HepG2 (cell line): Measurements from ENCODE around the gene CXCR1. TPM values are rescaled to one million over a fixed set of nuclear protein-coding genes. Genes with fewer than 3 reads are reported as not detected.

Source experiments
- ATAC-seq: fragments of 200-7000 bp; cut with Tn5 transposase; 3 replicates; pipeline ENCODE4 v1.9.1; 2020; ENCODE audit warnings: mild to moderate bottlenecking, moderate library complexity
- BruUV-seq: library from RNA; stranded (reverse); fragments of 400-500 nt; replicated peaks from 2 replicates; lab custom pipeline; 2021; lab: Mats Ljungman, UMichigan
- CTCF ChIA-PET: fragments of 300-600 bp; formaldehyde crosslinking; extraction: SDS; loops from one replicate; lab custom pipeline; 2021; ENCODE audit warnings: low total read pairs, inconsistent platforms, low intra/inter-chr PET ratio; lab: Yijun Ruan, JAX
- POLR2A ChIA-PET: fragments of 350-600 bp; sonication (Branson Sonifier 250); formaldehyde crosslinking; loops from one replicate; lab custom pipeline; 2020; ENCODE audit warnings: antibody characterized with exemption, inconsistent platforms; lab: Yijun Ruan, JAX
- DNase-seq: peaks from one replicate; pipeline ENCODE4 v3.0.0-alpha.2; 2015; ENCODE audit warnings: low spot score
- FAIRE-seq: peaks from 3 replicates; lab custom pipeline; 2011; peaks lifted over from hg19 to GRCh38; lab: Jason Lieb, UNC
- H2AFZ ChIP-seq: one replicate; pipeline ENCODE4 v1.6.1; 2011; ENCODE audit warnings: low read length, inconsistent platforms
- H3K27ac ChIP-seq: fragments of 300-600 bp; 3 replicates; pipeline ENCODE4 v1.8.0; 2011; ENCODE audit warnings: mixed run types, mild to moderate bottlenecking, mixed read lengths, low read length, inconsistent platforms; ENCODE audit not compliant: insufficient read depth; ENCODE audit errors: extremely low read length
- H3K27me3 ChIP-seq, 2 experiments: fragments of 200-600 bp in 1 of 2; 2 replicates in 1 of 2; 3 replicates in 1 of 2; pipeline versions ENCODE4 v1.6.0 to v1.8.0; 2011; ENCODE audit warnings: low read length in 2 of 2, mild to moderate bottlenecking in 2 of 2, moderate library complexity in 2 of 2, inconsistent platforms in 1 of 2; ENCODE audit not compliant: insufficient read depth in 2 of 2, control insufficient read depth in 1 of 2
- H3K36me3 ChIP-seq, 2 experiments: fragments of 200-600 bp in 1 of 2; replicated peaks in 1 of 2; 2 replicates in 1 of 2; 3 replicates in 1 of 2; pipeline versions ENCODE4 v1.5.1 to v1.8.0; 2011; ENCODE audit warnings: low read length in 2 of 2, inconsistent platforms in 1 of 2; ENCODE audit not compliant: insufficient read depth in 2 of 2, control insufficient read depth in 1 of 2
- H3K4me1 ChIP-seq: 2 replicates; pipeline ENCODE4 v1.5.1; 2012; ENCODE audit warnings: low read length, inconsistent platforms; ENCODE audit not compliant: insufficient read depth
- H3K4me2 ChIP-seq: 2 replicates; pipeline ENCODE4 v1.6.0; 2011; ENCODE audit warnings: low read depth, low read length, inconsistent platforms
- H3K4me3 ChIP-seq, 3 experiments: fragments of 200-600 bp in 1 of 3; sonication (generic), shearing (Covaris generic) in 1 of 3; replicated peaks in 1 of 3; 2 replicates each; pipeline ENCODE4 v1.5.1; 2011 to 2016; ENCODE audit warnings: low read length in 3 of 3, inconsistent platforms in 2 of 3, low read depth in 2 of 3, mild to moderate bottlenecking in 2 of 3, control low read depth in 1 of 3, mixed read lengths in 1 of 3; ENCODE audit not compliant: insufficient read depth in 1 of 3
- H3K79me2 ChIP-seq: one replicate; pipeline ENCODE4 v1.6.1; 2011; ENCODE audit warnings: low read length, inconsistent platforms; ENCODE audit not compliant: insufficient read depth
- H3K9ac ChIP-seq: 2 replicates; pipeline ENCODE4 v1.6.0; 2011; ENCODE audit warnings: mild to moderate bottlenecking, low read depth, low read length, inconsistent platforms; ENCODE audit not compliant: insufficient read depth
- H3K9me3 ChIP-seq: 2 replicates; pipeline ENCODE4 v1.5.1; 2012; ENCODE audit warnings: mild to moderate bottlenecking, low read length
- H4K20me1 ChIP-seq: 2 replicates; pipeline ENCODE4 v1.6.0; 2011; ENCODE audit warnings: inconsistent platforms, mild to moderate bottlenecking, low read length, moderate library complexity; ENCODE audit not compliant: insufficient read depth
- ELF4 ChIP-seq: sonication (generic); formaldehyde crosslinking; IDR thresholded peaks from 2 replicates; pipeline ENCODE4 v1.5.0; 2020; ENCODE audit warnings: missing genetic modification reagents, mild to moderate bottlenecking, moderate library complexity, borderline replicate concordance
- MEF2D ChIP-seq: sonication (generic); formaldehyde crosslinking; IDR thresholded peaks from 2 replicates; pipeline ENCODE4 v1.5.1; 2020; ENCODE audit warnings: mild to moderate bottlenecking, missing genetic modification reagents
- MYNN ChIP-seq: sonication (generic); formaldehyde crosslinking; IDR thresholded peaks from 2 replicates; pipeline ENCODE4 v1.4.0; 2020; ENCODE audit warnings: mild to moderate bottlenecking, low read depth, missing genetic modification reagents
- SIN3A ChIP-seq: IDR thresholded peaks from 2 replicates; pipeline ENCODE4 v1.6.1; 2011; ENCODE audit warnings: low read depth, mild to moderate bottlenecking, control low read depth, low read length, borderline replicate concordance
- ZBTB33 ChIP-seq: sonication (generic); formaldehyde crosslinking; IDR thresholded peaks from 2 replicates; pipeline ENCODE4 v1.4.0; 2020; ENCODE audit warnings: missing genetic modification reagents
- ZNF121 ChIP-seq: sonication (generic); formaldehyde crosslinking; IDR thresholded peaks from 2 replicates; pipeline ENCODE4 v1.5.0; 2020; ENCODE audit warnings: mild to moderate bottlenecking, missing genetic modification reagents
- ZNF547 ChIP-seq: sonication (generic); formaldehyde crosslinking; IDR thresholded peaks from 2 replicates; pipeline ENCODE4 v1.5.1; 2020; ENCODE audit warnings: mild to moderate bottlenecking, missing genetic modification reagents
- ZNF670 ChIP-seq: sonication (generic); formaldehyde crosslinking; IDR thresholded peaks from 2 replicates; pipeline ENCODE4 v1.8.0; 2022; ENCODE audit warnings: mild to moderate bottlenecking, missing genetic modification reagents, borderline replicate concordance
- ZNF761 ChIP-seq: sonication (generic); formaldehyde crosslinking; conservative IDR thresholded peaks from 2 replicates; pipeline ENCODE4 v1.4.0; 2020; ENCODE audit warnings: mild to moderate bottlenecking, missing genetic modification reagents
- in situ Hi-C: cut with HindIII; loops from 2 replicates; pipeline ENCODE4 v1.10.0; 2017; ENCODE audit warnings: low pct_unique_long_range_greater_than_20kb; ENCODE audit not compliant: extremely low pct_ligation_motif_present
- intact Hi-C: fragments of 100-400 bp; cut with micrococcal nuclease; formaldehyde crosslinking; loops from one replicate; pipeline ENCODE4 v1.10.0; 2022; ENCODE audit not compliant: unreplicated experiment
- polyA plus RNA-seq, 8 experiments: library from polyadenylated mRNA; depleted of rRNA in 3 of 8; stranded (reverse) in 7 of 8; unstranded in 1 of 8; fragments of >200 nt; fragmentation: Illumina TruSeq in 4 of 8; extraction: Trizol in 4 of 8; gene quantifications; 2 replicates each; pipeline versions ENCODE4 v1.2.1 to v1.2.3, GENCODE V29; 2011 to 2016; ENCODE audit warnings: low read depth in 4 of 8, missing spikeins in 1 of 8, mixed read lengths in 1 of 8; ENCODE audit not compliant: insufficient read depth in 1 of 8
- total RNA-seq, 5 experiments: library from RNA; depleted of rRNA; stranded (reverse); fragments of >200 nt; fragmentation: Illumina TruSeq; extraction: Trizol; gene quantifications; 2 replicates each; pipeline ENCODE4 v1.2.3, GENCODE V29; 2016; ENCODE audit warnings: low read depth in 1 of 5
- TF ChIP-seq, protein P1 (sequence below): sonication (generic); formaldehyde crosslinking; IDR thresholded peaks from 2 replicates; pipeline ENCODE4 v1.9.0; 2021; ENCODE audit warnings: missing genetic modification reagents, borderline replicate concordance

CXCR1 gene
- total and polyA plus RNA-seq, 2 of the 13 experiments (the other 11 are each of a cell fraction or from before 2014, with no cell fraction given), result not detected

GRCh38 chr2:218146056-218146455 lies 20.7 kb downstream of the CXCR1 start:
- no peak overlapping the region for H2AFZ ChIP-seq
- no TSS peak for BruUV-seq
- in situ Hi-C loops (no loop called here), intact Hi-C loops (no loop called here)
- TF ChIP-seq ZNF547 (CRISPR knock-in tag), result no peak
- TF ChIP-seq ELF4 (CRISPR knock-in tag), result no peak
- TF ChIP-seq, protein P1, sequence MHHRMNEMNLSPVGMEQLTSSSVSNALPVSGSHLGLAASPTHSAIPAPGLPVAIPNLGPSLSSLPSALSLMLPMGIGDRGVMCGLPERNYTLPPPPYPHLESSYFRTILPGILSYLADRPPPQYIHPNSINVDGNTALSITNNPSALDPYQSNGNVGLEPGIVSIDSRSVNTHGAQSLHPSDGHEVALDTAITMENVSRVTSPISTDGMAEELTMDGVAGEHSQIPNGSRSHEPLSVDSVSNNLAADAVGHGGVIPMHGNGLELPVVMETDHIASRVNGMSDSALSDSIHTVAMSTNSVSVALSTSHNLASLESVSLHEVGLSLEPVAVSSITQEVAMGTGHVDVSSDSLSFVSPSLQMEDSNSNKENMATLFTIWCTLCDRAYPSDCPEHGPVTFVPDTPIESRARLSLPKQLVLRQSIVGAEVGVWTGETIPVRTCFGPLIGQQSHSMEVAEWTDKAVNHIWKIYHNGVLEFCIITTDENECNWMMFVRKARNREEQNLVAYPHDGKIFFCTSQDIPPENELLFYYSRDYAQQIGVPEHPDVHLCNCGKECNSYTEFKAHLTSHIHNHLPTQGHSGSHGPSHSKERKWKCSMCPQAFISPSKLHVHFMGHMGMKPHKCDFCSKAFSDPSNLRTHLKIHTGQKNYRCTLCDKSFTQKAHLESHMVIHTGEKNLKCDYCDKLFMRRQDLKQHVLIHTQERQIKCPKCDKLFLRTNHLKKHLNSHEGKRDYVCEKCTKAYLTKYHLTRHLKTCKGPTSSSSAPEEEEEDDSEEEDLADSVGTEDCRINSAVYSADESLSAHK (CRISPR knock-in tag), result no peak
- no peak for TF ChIP-seq ZNF670
- no peak for TF ChIP-seq MYNN (CRISPR knock-in tag)
- TF ChIP-seq ZBTB33 (CRISPR knock-in tag), result no peak
- TF ChIP-seq MEF2D (CRISPR knock-in tag), result no peak
- TF ChIP-seq SIN3A, result no peak
- no peak for TF ChIP-seq ZNF761 (CRISPR knock-in tag)
- TF ChIP-seq ZNF121 (CRISPR knock-in tag), result no peak
- peaks cover 10% of the 10 kb centered on the region for H3K4me1 ChIP-seq
- H3K4me3 ChIP-seq, result no peak overlapping the region
- H3K4me2 ChIP-seq, result no peak overlapping the region
- no peak for DNase-seq
- ATAC-seq, result no peak
- H3K27me3 ChIP-seq, result peaks cover 0 to 16% of the 10 kb centered on the region in 2 experiments; a peak in 4 of 5 replicates
- no peaks in the 10 kb centered on the region for H3K36me3 ChIP-seq
- H3K9ac ChIP-seq, result no peak overlapping the region
- no peaks in the 10 kb centered on the region for H3K9me3 ChIP-seq
- no peaks in the 10 kb centered on the region for H4K20me1 ChIP-seq
- ChIA-PET POLR2A (no interaction called here), CTCF (no interaction called here)
- no peak overlapping the region for H3K27ac ChIP-seq
- no peaks in the 10 kb centered on the region for H3K79me2 ChIP-seq
- no peak for FAIRE-seq
